Testis (tissue), 2 donors: ENCODE measurements around the gene ACAA1.

Source experiments
- POLR2A ChIP-seq: fragments of 450-650 bp; IDR thresholded peaks from one replicate; pipeline ENCODE4 v1.6.1; 2017; ENCODE audit warnings: antibody characterized with exemption, mild to moderate bottlenecking, moderate library complexity
- TF ChIP-seq, protein P1 (sequence below), 3 experiments: fragments of 450-650 bp in 2 of 3; fragments of 200-600 bp in 1 of 3; sonication (generic) in 1 of 3; IDR thresholded peaks; one replicate each; pipeline ENCODE4 v1.5.1; 2016 to 2019; ENCODE audit warnings: antibody characterized with exemption in 3 of 3, mild to moderate bottlenecking in 2 of 3, moderate library complexity in 1 of 3

GRCh38 chr3:38137615-38138348 is 855 bp upstream of the ACAA1 start:
- TF ChIP-seq, protein P1, sequence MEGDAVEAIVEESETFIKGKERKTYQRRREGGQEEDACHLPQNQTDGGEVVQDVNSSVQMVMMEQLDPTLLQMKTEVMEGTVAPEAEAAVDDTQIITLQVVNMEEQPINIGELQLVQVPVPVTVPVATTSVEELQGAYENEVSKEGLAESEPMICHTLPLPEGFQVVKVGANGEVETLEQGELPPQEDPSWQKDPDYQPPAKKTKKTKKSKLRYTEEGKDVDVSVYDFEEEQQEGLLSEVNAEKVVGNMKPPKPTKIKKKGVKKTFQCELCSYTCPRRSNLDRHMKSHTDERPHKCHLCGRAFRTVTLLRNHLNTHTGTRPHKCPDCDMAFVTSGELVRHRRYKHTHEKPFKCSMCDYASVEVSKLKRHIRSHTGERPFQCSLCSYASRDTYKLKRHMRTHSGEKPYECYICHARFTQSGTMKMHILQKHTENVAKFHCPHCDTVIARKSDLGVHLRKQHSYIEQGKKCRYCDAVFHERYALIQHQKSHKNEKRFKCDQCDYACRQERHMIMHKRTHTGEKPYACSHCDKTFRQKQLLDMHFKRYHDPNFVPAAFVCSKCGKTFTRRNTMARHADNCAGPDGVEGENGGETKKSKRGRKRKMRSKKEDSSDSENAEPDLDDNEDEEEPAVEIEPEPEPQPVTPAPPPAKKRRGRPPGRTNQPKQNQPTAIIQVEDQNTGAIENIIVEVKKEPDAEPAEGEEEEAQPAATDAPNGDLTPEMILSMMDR (IDR thresholded peaks at IDR 0.05): no peak
- TF ChIP-seq POLR2A: no peak
